ENCODE measurements around the gene SSR1.
"Not testable (repeated sequence)": the region's sequence is repeated elsewhere in the genome, so short reads cannot be mapped to it uniquely, and the experiment has no call there.

SSR1 gene

DNA sequence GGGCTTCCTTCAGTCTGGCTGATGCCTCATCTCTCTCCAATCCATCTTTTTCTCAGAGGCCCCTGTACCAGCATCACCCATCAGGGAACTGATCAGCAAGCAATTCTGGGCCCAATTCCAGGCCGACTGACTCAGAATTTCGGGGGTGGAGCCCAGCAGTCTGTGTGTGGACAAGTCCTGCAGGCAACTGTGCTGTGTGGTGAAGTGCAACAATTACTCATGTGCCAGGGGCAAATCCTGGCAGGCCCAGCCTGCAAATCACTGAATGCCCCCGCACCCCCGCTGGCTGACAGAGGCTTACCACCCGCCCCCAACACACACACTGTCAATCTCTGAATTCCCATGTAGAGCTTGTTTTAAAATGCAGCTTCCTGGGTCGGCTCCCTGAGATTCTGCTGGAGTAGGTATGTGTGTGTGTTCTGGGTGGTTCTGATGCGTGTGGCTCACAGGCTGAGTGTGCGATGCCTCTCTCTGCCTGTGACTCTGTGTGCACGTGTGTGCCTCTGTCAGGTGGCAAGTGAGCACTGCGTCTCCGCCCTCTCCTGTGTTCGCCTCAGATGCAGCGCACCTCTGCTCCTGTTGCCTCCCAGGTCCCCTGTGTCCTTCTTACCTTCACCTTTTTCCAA is 45.4 kb downstream of the SSR1 start:
- no peaks in the 10 kb centered on the region for H3K27me3 ChIP-seq (ENCODE audit: control insufficient read depth, insufficient read depth, low read length)
- H3K79me2 ChIP-seq = no peaks in the 10 kb centered on the region
- peaks cover 10% of the 10 kb centered on the region for H3K4me1 ChIP-seq
- H3K9ac ChIP-seq = no peak overlapping the region
- H3K27ac ChIP-seq = no peak overlapping the region
- no peak overlapping the region for H2AFZ ChIP-seq
- H3K36me3 ChIP-seq (ENCODE audit: control insufficient read depth, insufficient read depth, low read length) = no peaks in the 10 kb centered on the region
- no peak overlapping the region for H3K4me2 ChIP-seq (ENCODE audit: low read length)
- no peaks in the 10 kb centered on the region for H3K9me3 ChIP-seq (ENCODE audit: control insufficient read depth, low read length)
- TF ChIP-seq CTCF (IDR thresholded peaks at IDR 0.05) = no peak
- H3K4me3 ChIP-seq (ENCODE audit: low read depth, low read length) = no peak overlapping the region

DNA sequence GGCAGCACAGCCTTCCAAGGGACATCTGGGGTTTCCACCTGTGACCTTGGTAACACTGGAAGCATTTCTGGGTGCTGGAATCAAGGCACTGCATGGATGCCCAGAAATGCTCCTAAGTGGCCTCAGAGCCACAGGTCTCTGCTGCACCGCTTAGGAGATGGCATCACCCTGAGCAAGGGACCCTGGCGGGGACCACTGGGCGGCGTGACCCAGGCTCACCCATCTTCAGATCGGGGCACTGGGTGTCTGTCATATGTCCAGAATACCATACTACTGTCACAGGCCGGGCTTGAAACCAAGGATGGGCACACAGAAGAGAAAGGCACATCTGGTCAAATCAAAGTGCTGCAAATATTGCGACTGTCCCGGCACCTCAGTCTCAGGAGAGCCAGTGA is 45.9 kb downstream of the SSR1 start:
- no peaks in the 10 kb centered on the region for H3K9me3 ChIP-seq (ENCODE audit: control insufficient read depth, low read length)
- H3K4me3 ChIP-seq (ENCODE audit: low read depth, low read length) = no peak overlapping the region
- H3K79me2 ChIP-seq = no peaks in the 10 kb centered on the region
- no peaks in the 10 kb centered on the region for H3K36me3 ChIP-seq (ENCODE audit: control insufficient read depth, insufficient read depth, low read length)
- no peak for TF ChIP-seq CTCF (IDR thresholded peaks at IDR 0.05)
- no peak overlapping the region for H3K9ac ChIP-seq
- H3K4me2 ChIP-seq (ENCODE audit: low read length) = no peak overlapping the region
- no peak overlapping the region for H2AFZ ChIP-seq
- no peaks in the 10 kb centered on the region for H3K27me3 ChIP-seq (ENCODE audit: control insufficient read depth, insufficient read depth, low read length)
- H3K4me1 ChIP-seq = peaks cover 14% of the 10 kb centered on the region
- no peak overlapping the region for H3K27ac ChIP-seq

DNA sequence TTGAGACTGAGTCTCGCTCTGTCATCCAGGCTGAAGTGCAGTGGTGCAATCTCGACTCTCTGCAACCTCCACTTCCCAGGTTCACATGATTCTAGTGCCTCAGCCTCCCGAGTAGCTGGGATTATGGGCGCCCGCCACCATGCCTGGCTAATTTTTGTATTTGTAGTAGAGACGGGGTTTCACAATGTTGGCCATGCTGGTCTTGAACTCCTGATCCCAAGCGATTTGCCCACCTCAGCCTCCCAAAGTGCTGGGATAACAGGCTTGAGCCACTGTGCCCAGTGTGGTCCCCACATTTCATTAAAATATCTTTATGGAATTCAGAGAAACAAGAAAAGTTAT is 47.6 kb downstream of the SSR1 start:
- H3K4me1 ChIP-seq = peaks cover 25% of the 10 kb centered on the region
- not testable (repeated sequence) for H3K4me2 ChIP-seq (ENCODE audit: low read length); H3K9ac ChIP-seq; H3K36me3 ChIP-seq (ENCODE audit: control insufficient read depth, insufficient read depth, low read length); H3K4me3 ChIP-seq (ENCODE audit: low read depth, low read length); H3K79me2 ChIP-seq; H2AFZ ChIP-seq; H3K9me3 ChIP-seq (ENCODE audit: control insufficient read depth, low read length); H3K27ac ChIP-seq; H3K27me3 ChIP-seq (ENCODE audit: control insufficient read depth, insufficient read depth, low read length)

DNA sequence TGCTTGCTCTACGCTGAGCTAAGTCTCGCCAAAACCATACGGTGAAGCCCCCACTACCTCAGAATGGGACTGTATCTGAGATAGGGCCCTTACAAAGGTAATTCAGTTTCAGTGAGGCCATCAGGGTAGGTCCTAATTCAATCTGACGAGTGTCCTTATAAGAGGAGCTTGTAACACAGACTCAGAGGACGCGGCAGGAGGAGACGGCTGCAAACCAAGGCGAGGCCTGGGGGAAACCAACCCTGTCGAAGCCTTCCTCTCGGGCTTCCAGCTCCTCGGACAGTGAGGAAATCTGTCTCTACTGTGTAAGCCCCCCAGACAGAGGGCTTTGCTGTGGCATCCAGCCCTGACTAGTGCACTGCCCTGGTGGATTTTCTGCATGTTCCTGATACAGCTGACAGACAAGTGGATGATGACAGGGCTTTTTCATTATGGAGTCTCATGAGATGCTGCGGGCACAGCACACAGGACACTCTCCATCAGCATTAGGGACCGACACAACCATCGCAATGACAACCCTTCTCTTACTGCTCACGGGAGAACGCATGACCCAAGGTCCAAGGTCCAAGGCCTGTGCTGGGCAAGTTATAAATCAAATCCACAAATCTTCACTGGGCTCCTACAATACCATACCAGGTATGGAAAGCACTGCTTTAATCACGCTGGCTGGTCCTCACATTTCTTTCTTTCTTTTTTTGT is 48.2 kb downstream of the SSR1 start:
- no peak overlapping the region for H3K27ac ChIP-seq
- TF ChIP-seq CTCF (IDR thresholded peaks at IDR 0.05) = no peak
- H3K79me2 ChIP-seq = no peaks in the 10 kb centered on the region
- no peak overlapping the region for H3K4me3 ChIP-seq (ENCODE audit: low read depth, low read length)
- H3K9ac ChIP-seq = no peak overlapping the region
- no peaks in the 10 kb centered on the region for H3K36me3 ChIP-seq (ENCODE audit: control insufficient read depth, insufficient read depth, low read length)
- H3K27me3 ChIP-seq (ENCODE audit: control insufficient read depth, insufficient read depth, low read length) = no peaks in the 10 kb centered on the region
- no peak overlapping the region for H3K4me2 ChIP-seq (ENCODE audit: low read length)
- H2AFZ ChIP-seq = no peak overlapping the region
- no peaks in the 10 kb centered on the region for H3K9me3 ChIP-seq (ENCODE audit: control insufficient read depth, low read length)
- H3K4me1 ChIP-seq = peaks cover 27% of the 10 kb centered on the region

DNA sequence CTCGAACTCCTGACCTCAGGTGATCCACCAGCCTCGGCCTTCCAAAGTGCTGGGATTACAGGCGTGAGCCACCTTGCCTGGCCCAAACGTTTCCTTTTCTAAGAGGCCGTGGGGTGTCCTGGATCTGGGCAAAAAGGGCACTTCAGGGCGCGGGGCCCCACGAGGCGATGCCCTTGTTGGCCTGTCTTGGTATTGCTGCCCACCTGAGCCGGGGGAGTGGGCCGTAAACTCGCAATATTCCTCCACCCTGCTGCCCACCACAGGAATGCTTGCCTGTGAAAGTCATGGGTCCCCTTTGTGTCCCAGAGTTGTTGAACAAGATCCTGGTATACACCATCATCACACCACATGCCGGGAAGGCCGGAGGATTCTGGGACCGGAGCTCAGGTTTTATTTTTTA is 49.0 kb downstream of the SSR1 start:
- Histone ChIP-seq H3K27ac (no peak overlapping the region), H2AFZ (no peak overlapping the region), H3K4me3 (ENCODE audit: low read depth, low read length) (no peak overlapping the region), H3K27me3 (ENCODE audit: control insufficient read depth, insufficient read depth, low read length) (no peaks in the 10 kb centered on the region), H3K9ac (no peak overlapping the region), H3K4me2 (ENCODE audit: low read length) (no peak overlapping the region), H3K4me1 (peaks cover 27% of the 10 kb centered on the region), H3K9me3 (ENCODE audit: control insufficient read depth, low read length) (no peaks in the 10 kb centered on the region), H3K36me3 (ENCODE audit: control insufficient read depth, insufficient read depth, low read length) (no peaks in the 10 kb centered on the region), H3K79me2 (no peaks in the 10 kb centered on the region)
- TF ChIP-seq CTCF (IDR thresholded peaks at IDR 0.05) = no peak

DNA sequence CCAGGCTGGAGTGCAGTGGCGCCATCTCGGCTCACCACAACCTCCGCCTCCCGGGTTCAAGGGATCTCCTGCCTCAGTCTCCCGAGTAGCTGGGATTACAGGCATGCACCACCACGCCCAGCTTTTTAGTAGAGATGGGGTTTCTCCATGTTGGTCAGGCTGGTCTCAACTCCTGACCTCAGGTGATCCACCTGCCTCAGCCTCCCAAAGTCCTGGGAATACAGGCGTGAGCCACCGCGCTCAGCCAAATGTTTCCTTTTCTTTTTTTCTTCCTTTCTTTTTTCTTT is 49.5 kb downstream of the SSR1 start:
- not testable (repeated sequence) for H2AFZ ChIP-seq
- H3K4me1 ChIP-seq = peaks cover 27% of the 10 kb centered on the region

More for the DNA sequence above, 49.5 kb downstream of the SSR1 start:
- not testable (repeated sequence) for H3K9ac ChIP-seq; H3K79me2 ChIP-seq; H3K27ac ChIP-seq; H3K4me2 ChIP-seq (ENCODE audit: low read length); H3K27me3 ChIP-seq (ENCODE audit: control insufficient read depth, insufficient read depth, low read length); H3K9me3 ChIP-seq (ENCODE audit: control insufficient read depth, low read length); H3K4me3 ChIP-seq (ENCODE audit: low read depth, low read length); H3K36me3 ChIP-seq (ENCODE audit: control insufficient read depth, insufficient read depth, low read length)

All from parathyroid adenoma (tissue), 2 donors.